Effector memory CD4-positive, alpha-beta T cell (primary cell): Measurements from ENCODE around the gene MYO5B.

ENCODE experiments used
- DNase-seq, 3 donors: peaks; one replicate each; pipeline ENCODE4 v3.0.0-alpha.2; 2020
- H3K27ac ChIP-seq: 2 replicates; pipeline ENCODE4 v1.7.0; 2013; ENCODE audit warnings: mild to moderate bottlenecking, low read length, moderate library complexity; ENCODE audit not compliant: insufficient read depth, poor library complexity, severe bottlenecking
- H3K27me3 ChIP-seq: replicated peaks from 2 replicates; pipeline ENCODE4 v1.7.0; 2013; ENCODE audit warnings: mild to moderate bottlenecking, low read length; ENCODE audit not compliant: insufficient read depth, control insufficient read depth, poor library complexity, severe bottlenecking
- H3K36me3 ChIP-seq: 2 replicates; pipeline ENCODE4 v1.7.0; 2013; ENCODE audit warnings: mild to moderate bottlenecking, low read length, moderate library complexity; ENCODE audit not compliant: control insufficient read depth, insufficient read depth
- H3K4me1 ChIP-seq: 2 replicates; pipeline ENCODE4 v1.7.0; 2013; ENCODE audit warnings: low read length, mild to moderate bottlenecking; ENCODE audit not compliant: control insufficient read depth, insufficient read depth, poor library complexity, severe bottlenecking
- H3K4me3 ChIP-seq: 2 replicates; pipeline ENCODE4 v1.7.0; 2013; ENCODE audit warnings: low read length, low read depth, mild to moderate bottlenecking; ENCODE audit not compliant: insufficient read depth, poor library complexity, severe bottlenecking
- H3K9me3 ChIP-seq: 2 replicates; pipeline ENCODE4 v1.7.0; 2013; ENCODE audit warnings: mild to moderate bottlenecking, low read length, moderate library complexity; ENCODE audit not compliant: control insufficient read depth

Gene MYO5B

DNA sequence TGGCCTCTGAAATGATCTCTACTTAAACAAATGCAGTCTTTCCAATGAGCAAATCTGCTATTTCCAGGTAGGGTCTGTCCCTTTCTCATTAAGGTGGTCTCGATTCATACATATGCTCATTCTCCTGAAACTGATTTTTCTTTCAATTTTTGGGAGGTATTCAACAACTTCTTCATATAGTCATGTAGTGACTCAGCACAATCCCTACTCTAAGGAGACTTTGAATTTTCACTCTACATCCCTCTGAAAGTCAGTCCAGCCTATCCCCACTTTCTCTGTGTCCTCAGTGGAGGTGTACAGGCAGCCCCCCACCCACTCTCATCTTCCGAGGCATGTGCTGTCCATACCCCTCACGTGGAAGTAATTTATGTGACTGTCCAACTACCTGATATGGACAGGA, 281.7 kb downstream of the MYO5B start:
- Histone ChIP-seq H3K27ac (no peak overlapping the region), H3K4me1 (no peaks in the 10 kb centered on the region), H3K27me3 (no peaks in the 10 kb centered on the region), H3K36me3 (no peaks in the 10 kb centered on the region), H3K9me3 (no peaks in the 10 kb centered on the region), H3K4me3 (no peak overlapping the region)
- no peak for DNase-seq

GRCh38 chr18:49911427-49911826, 283.5 kb downstream of the MYO5B start:
- Histone ChIP-seq H3K4me3 (no peak overlapping the region), H3K4me1 (no peaks in the 10 kb centered on the region), H3K27ac (no peak overlapping the region), H3K9me3 (no peaks in the 10 kb centered on the region), H3K36me3 (no peaks in the 10 kb centered on the region), H3K27me3 (no peaks in the 10 kb centered on the region)
- no peak for DNase-seq

DNA sequence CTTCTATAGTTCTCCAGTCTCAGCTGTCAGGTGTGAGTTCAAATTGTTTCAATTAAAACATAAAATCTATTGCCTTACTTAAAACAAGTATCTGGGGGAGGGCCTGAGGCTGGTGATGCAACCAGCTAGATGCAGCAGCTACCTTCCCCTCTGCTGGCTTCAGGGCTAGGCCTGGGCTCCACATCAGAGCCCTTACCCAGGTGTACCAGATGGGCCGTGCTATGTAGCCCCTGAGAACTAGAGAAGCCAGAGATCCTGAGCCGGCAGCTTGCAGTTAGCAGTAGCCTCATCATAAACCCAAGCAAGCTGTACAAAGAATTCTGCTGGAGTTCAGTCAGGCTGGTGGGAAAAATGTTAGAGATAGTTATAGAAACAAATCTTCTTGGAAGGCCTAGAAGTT, 284.0 kb downstream of the MYO5B start:
- DNase-seq = no peak
- H3K4me3 ChIP-seq = no peak overlapping the region
- H3K9me3 ChIP-seq = no peaks in the 10 kb centered on the region
- no peaks in the 10 kb centered on the region for H3K36me3 ChIP-seq
- H3K27me3 ChIP-seq = no peaks in the 10 kb centered on the region
- H3K4me1 ChIP-seq = no peaks in the 10 kb centered on the region
- H3K27ac ChIP-seq = no peak overlapping the region

DNA sequence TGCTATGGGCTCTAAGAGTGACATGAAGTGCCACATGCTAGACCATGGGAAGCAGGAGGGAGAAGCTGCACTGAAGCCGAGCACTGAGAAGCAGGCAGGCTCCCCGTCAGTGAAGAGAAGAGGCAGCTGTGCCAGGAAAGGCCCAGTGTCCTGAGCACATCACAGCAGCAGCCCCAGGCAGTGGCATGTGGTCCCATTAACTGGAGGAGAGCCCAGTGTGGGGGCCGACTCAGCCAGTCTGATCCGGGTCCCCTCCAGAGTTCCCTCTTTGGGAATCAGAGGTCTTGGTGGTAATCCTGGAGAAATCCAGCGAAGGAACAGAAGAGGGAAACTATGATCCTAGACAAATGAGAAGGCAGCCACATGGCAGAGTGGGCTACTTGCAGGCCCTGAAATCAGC, 284.9 kb downstream of the MYO5B start:
- Histone ChIP-seq H3K27ac (no peak overlapping the region), H3K36me3 (no peaks in the 10 kb centered on the region), H3K4me3 (no peak overlapping the region), H3K9me3 (no peaks in the 10 kb centered on the region), H3K4me1 (no peaks in the 10 kb centered on the region), H3K27me3 (no peaks in the 10 kb centered on the region)
- no peak for DNase-seq

- no peak overlapping the region for H3K27ac ChIP-seq
- H3K4me3 ChIP-seq = no peak overlapping the region
- DNase-seq = no peak
These were observed 287.5 kb downstream of the MYO5B start for GRCh38 chr18:49907346-49907929.

DNA sequence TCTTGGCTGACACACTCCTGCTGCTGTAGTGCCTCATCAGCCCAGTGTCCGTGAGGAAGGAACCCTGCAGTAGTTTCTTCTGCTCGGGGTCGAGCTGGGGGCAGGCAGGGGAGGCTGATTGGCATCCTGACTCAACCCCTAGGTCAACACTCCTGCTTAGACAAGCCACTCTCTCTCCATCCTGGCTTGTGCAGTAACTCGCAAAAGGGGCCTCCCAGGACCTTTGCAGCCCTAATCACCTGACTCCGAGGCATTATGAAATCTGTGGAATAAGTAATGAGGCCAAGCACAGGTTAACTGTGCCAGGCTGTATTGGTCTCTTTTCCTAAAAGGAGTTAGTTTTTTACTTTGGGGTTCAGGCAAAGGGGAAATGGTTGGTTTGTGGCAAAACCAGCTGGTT, 289.2 kb downstream of the MYO5B start:
- H3K36me3 ChIP-seq = no peaks in the 10 kb centered on the region
- no peaks in the 10 kb centered on the region for H3K4me1 ChIP-seq
- no peaks in the 10 kb centered on the region for H3K27me3 ChIP-seq
- no peak overlapping the region for H3K4me3 ChIP-seq
- H3K27ac ChIP-seq = no peak overlapping the region
- no peaks in the 10 kb centered on the region for H3K9me3 ChIP-seq
- no peak for DNase-seq

More at GRCh38 chr18:49907346-49907929, 287.5 kb downstream of the MYO5B start:
- Histone ChIP-seq H3K27me3 (no peaks in the 10 kb centered on the region), H3K36me3 (no peaks in the 10 kb centered on the region), H3K4me1 (no peaks in the 10 kb centered on the region), H3K9me3 (no peaks in the 10 kb centered on the region)

DNA sequence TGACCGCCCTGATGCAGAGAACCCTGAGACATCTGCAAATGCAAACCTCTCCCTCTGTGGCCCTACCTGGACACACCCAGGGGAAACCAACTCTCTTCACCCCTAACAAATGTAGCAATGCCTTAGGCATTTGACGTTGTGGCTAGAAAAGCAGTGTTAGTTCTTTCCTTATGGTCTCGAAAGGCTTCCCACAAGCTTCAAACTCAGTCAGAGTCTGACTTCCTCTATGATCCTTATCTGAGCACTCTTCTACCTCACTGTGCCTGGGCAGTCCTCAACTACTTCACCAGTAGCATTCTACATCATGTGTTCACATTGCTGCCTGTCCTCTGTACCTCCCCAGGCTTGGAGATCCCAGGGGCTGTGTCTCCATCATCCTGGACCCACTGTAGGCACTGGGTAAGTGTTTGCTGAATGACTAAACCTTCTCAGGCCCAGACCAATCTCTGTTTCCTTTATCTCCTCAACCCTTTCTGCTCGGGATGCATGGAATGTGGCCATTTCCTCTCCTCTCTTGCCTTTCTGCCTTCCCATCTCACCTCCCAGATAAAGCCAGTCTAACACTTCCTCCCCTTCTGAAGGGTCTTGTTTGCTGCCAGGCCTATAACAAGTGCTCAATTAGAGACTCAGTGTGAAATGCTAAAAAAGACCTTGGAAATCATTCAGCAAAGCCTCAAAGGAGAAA, 289.9 kb downstream of the MYO5B start:
- no peaks in the 10 kb centered on the region for H3K36me3 ChIP-seq
- no peaks in the 10 kb centered on the region for H3K27me3 ChIP-seq
- H3K9me3 ChIP-seq = no peaks in the 10 kb centered on the region
- no peak overlapping the region for H3K4me3 ChIP-seq
- H3K27ac ChIP-seq = no peak overlapping the region
- H3K4me1 ChIP-seq = no peaks in the 10 kb centered on the region
- DNase-seq = no peak

DNA sequence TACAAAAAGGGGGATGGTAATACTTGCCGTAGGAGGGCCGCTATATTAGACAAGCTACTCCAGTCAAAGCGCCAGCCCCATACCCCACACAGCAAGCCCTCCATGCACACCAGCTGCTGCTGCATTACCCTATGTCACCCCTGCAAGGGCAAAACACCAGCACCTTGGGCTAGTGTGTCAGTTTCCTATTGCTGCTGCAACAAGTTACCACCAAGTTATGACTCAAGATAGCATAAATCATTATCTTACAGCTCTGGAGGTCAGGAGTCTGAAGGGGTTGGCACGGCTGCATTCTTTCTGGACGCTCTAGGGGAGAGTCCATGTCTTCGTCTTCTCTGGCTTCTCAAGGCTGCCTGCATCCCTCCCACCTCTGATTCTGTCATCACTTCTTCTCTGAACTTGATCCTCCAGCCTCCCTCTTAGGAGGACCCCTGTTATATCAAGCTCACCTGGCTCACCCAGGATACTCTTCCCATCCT, 293.0 kb downstream of the MYO5B start:
- no peaks in the 10 kb centered on the region for H3K27me3 ChIP-seq
- H3K9me3 ChIP-seq = no peaks in the 10 kb centered on the region
- H3K36me3 ChIP-seq = no peaks in the 10 kb centered on the region
- DNase-seq = no peak
- H3K4me1 ChIP-seq = no peaks in the 10 kb centered on the region
- H3K27ac ChIP-seq = no peak overlapping the region
- H3K4me3 ChIP-seq = no peak overlapping the region

- H3K27me3 ChIP-seq = no peaks in the 10 kb centered on the region
- no peak for DNase-seq
- H3K27ac ChIP-seq = no peak overlapping the region
- H3K4me1 ChIP-seq = no peaks in the 10 kb centered on the region
- no peaks in the 10 kb centered on the region for H3K36me3 ChIP-seq
- no peak overlapping the region for H3K4me3 ChIP-seq
- no peaks in the 10 kb centered on the region for H3K9me3 ChIP-seq
These were observed 295.2 kb downstream of the MYO5B start for GRCh38 chr18:49899657-49900330.

DNA sequence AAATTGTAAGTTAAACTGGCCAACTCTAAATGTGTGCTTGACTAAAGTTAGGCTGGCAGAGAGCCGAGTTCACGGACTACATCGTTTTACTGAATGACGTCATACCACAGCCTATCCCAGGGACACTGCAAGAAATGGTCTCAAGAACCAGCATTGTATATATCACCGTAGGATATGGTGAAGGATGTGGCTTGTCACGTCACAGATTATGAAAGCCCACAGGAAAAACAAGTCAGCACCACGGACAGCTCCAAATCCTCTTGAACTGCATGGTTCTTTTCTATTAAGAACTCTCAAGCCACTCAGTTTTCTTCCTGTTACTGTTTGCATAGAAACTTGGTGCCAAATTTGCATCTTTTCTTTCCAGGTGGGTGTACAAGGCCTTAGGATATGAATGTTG, 296.5 kb downstream of the MYO5B start:
- Histone ChIP-seq H3K4me1 (no peaks in the 10 kb centered on the region), H3K27ac (no peak overlapping the region)
- peak; percentile 9 to 38 (median 9) for DNase-seq

More for the DNA sequence above, 296.5 kb downstream of the MYO5B start:
- H3K36me3 ChIP-seq = no peaks in the 10 kb centered on the region
- H3K4me3 ChIP-seq = no peak overlapping the region
- no peaks in the 10 kb centered on the region for H3K9me3 ChIP-seq
- H3K27me3 ChIP-seq = no peaks in the 10 kb centered on the region
